BLaER1 (cell line): ENCODE measurements around the gene PHLPP2.

Experiments
- H3K27ac ChIP-seq: shearing (Covaris generic); formaldehyde crosslinking; 2 replicates; pipeline ENCODE4 v1.8.1; 2022
- H3K27me3 ChIP-seq: shearing (Covaris generic); formaldehyde crosslinking; 2 replicates; pipeline ENCODE4 v1.8.1; 2022
- H3K36me3 ChIP-seq: shearing (Covaris generic); formaldehyde crosslinking; 2 replicates; pipeline ENCODE4 v1.8.1; 2022
- H3K4me1 ChIP-seq: shearing (Covaris generic); formaldehyde crosslinking; 2 replicates; pipeline ENCODE4 v1.8.1; 2022
- H3K4me2 ChIP-seq: shearing (Covaris generic); formaldehyde crosslinking; 2 replicates; pipeline ENCODE4 v1.8.1; 2022
- H3K4me3 ChIP-seq: shearing (Covaris generic); formaldehyde crosslinking; 2 replicates; pipeline ENCODE4 v1.8.1; 2022
- H3K9ac ChIP-seq: shearing (Covaris generic); formaldehyde crosslinking; 2 replicates; pipeline ENCODE4 v1.8.1; 2022
- H3K9me3 ChIP-seq: shearing (Covaris generic); formaldehyde crosslinking; 2 replicates; pipeline ENCODE4 v1.8.1; 2022
- H4K20me1 ChIP-seq: shearing (Covaris generic); formaldehyde crosslinking; 2 replicates; pipeline ENCODE4 v1.8.1; 2022
- Cebpa-rat ChIP-seq: shearing (Covaris generic); IDR thresholded peaks from 2 replicates; pipeline ENCODE4 v1.8.1; 2022

Gene PHLPP2, protein sequence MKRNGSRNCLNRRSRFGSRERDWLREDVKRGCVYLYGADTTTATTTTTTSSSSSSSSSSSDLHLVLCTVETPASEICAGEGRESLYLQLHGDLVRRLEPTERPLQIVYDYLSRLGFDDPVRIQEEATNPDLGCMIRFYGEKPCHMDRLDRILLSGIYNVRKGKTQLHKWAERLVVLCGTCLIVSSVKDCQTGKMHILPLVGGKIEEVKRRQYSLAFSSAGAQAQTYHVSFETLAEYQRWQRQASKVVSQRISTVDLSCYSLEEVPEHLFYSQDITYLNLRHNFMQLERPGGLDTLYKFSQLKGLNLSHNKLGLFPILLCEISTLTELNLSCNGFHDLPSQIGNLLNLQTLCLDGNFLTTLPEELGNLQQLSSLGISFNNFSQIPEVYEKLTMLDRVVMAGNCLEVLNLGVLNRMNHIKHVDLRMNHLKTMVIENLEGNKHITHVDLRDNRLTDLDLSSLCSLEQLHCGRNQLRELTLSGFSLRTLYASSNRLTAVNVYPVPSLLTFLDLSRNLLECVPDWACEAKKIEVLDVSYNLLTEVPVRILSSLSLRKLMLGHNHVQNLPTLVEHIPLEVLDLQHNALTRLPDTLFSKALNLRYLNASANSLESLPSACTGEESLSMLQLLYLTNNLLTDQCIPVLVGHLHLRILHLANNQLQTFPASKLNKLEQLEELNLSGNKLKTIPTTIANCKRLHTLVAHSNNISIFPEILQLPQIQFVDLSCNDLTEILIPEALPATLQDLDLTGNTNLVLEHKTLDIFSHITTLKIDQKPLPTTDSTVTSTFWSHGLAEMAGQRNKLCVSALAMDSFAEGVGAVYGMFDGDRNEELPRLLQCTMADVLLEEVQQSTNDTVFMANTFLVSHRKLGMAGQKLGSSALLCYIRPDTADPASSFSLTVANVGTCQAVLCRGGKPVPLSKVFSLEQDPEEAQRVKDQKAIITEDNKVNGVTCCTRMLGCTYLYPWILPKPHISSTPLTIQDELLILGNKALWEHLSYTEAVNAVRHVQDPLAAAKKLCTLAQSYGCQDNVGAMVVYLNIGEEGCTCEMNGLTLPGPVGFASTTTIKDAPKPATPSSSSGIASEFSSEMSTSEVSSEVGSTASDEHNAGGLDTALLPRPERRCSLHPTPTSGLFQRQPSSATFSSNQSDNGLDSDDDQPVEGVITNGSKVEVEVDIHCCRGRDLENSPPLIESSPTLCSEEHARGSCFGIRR (N-terminal part only)

DNA sequence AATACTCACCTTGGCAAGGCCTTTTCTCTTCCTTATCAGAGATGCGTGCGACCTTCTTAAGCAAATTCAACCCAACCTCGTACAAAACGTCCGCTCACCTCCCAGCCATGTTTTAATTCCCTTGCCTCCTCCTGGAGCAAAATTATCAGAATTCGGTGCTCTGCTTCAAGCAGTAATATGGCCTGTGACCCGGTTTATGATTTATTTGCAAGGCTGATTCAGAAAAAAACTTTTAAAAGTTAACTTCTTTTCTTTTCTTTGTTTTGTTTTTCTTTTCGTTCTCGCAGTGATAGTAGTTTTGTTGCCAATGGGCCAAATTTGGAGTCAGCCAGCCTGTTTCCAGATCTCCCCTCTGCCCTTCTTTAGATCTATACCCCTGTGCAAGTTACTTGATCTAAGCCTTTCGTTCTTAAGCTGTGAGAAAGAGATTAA, at the start of gene PHLPP2:
TSS of gene PHLPP2 (minus strand) at position 382 of the 432 bp plus-strand sequence. CDS start 9,906 bp downstream, outside the sequence.
- H3K9ac ChIP-seq: peak within 1 kb of the TSS; percentile 88
- peak within 1 kb of the TSS; percentile 93 for H3K4me3 ChIP-seq
- H3K27ac ChIP-seq: peak within 1 kb of the TSS; percentile 81
- TF ChIP-seq Cebpa-rat: no peak
- H3K27me3 ChIP-seq: peaks cover 14% of the 10 kb centered on the region; the same call in 1 of the 2 replicates
- H3K36me3 ChIP-seq: no peaks in the 10 kb centered on the region
- H3K4me1 ChIP-seq: peaks cover 47% of the 10 kb centered on the region
- H3K9me3 ChIP-seq: no peaks in the 10 kb centered on the region
- H3K4me2 ChIP-seq: peak within 1 kb of the TSS; percentile 97
- H4K20me1 ChIP-seq: peaks cover 37% of the 10 kb centered on the region

GRCh38 chr16:71771571-71771970, 47.1 kb upstream of the PHLPP2 start:
- no peak overlapping the region for H3K4me3 ChIP-seq

DNA sequence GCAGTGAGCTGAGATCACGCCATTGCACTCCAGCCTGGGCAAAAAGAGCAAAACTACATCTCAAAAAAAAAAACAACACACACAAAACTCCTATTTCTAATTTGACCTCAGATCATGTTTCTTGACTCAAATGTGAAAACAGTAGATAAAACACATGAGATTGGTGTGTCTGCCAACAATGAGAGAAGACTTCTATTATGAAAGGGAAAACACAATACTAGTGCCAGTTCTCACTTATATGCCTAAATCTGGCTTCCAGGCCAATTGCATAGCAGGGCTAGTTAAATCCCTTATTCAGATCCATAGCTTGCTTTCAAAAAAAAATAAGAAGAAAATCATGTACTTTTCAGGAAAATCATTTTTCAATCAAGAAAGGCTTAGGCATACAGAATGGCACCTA, 44.7 kb upstream of the PHLPP2 start:
- H3K4me2 ChIP-seq: no peak overlapping the region
- no peaks in the 10 kb centered on the region for H3K27me3 ChIP-seq
- H4K20me1 ChIP-seq: peaks cover 19% of the 10 kb centered on the region
- H3K36me3 ChIP-seq: peaks cover 88% of the 10 kb centered on the region
- H3K4me3 ChIP-seq: no peak overlapping the region
- no peak for TF ChIP-seq Cebpa-rat
- peaks cover 7% of the 10 kb centered on the region for H3K9me3 ChIP-seq
- H3K9ac ChIP-seq: no peak overlapping the region
- H3K4me1 ChIP-seq: no peaks in the 10 kb centered on the region
- no peak overlapping the region for H3K27ac ChIP-seq

More at GRCh38 chr16:71771571-71771970, 47.1 kb upstream of the PHLPP2 start:
- H3K4me1 ChIP-seq: no peaks in the 10 kb centered on the region; the same call in 1 of the 2 replicates
- no peak overlapping the region for H3K4me2 ChIP-seq
- H3K27me3 ChIP-seq: no peaks in the 10 kb centered on the region
- TF ChIP-seq Cebpa-rat: no peak
- peaks cover 19% of the 10 kb centered on the region; the same call in 1 of the 2 replicates for H4K20me1 ChIP-seq
- H3K36me3 ChIP-seq: peaks cover 88% of the 10 kb centered on the region
- no peak overlapping the region for H3K9ac ChIP-seq
- peaks cover 7% of the 10 kb centered on the region for H3K9me3 ChIP-seq
- H3K27ac ChIP-seq: no peak overlapping the region

DNA sequence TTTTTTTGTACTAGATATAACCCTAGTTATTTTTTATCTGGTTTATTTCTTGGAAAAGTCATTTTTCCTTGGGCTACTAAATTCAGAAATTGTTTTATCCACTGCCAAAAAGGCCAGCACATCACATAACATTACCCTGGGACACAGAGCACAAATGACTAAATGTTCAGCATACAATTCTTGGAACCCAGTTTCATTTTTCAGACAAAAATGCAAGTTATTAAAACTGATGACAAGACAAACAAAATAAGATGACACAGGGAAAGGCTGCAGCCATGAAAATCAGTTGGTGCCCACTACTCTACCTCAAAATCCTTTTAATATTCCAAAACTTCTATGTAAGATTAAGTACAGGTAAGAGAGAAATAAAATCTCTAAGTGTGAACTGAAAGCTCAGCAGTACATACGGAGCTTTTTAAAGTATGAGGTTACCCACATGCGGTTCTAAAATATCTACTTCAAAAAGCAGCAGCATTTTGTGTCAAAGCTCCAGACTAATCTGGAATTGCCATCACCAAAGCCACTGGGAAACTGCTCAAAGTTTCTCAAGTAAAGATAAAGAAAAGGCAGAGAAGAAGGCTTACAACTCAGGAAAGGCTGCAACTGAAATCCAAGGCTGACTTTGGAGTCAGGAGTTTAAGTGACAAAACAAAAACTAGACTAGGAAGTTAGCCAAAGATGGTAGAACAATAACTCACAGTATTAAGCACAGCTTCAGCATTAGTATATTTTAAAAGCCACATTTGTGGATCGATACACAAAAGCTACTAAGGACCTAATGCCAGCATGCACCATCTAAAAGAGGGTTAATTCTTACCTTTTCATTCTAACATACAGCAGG, 42.8 kb upstream of the PHLPP2 start:
- peaks cover 7% of the 10 kb centered on the region for H3K9me3 ChIP-seq
- H3K9ac ChIP-seq: no peak overlapping the region
- TF ChIP-seq Cebpa-rat: no peak
- peaks cover 31% of the 10 kb centered on the region for H4K20me1 ChIP-seq
- no peaks in the 10 kb centered on the region for H3K4me1 ChIP-seq
- peaks cover 86% of the 10 kb centered on the region for H3K36me3 ChIP-seq
- H3K4me3 ChIP-seq: no peak overlapping the region
- H3K27ac ChIP-seq: no peak overlapping the region
- no peak overlapping the region for H3K4me2 ChIP-seq
- no peaks in the 10 kb centered on the region for H3K27me3 ChIP-seq

GRCh38 chr16:71762186-71762585, 37.7 kb upstream of the PHLPP2 start:
- H3K27ac ChIP-seq: no peak overlapping the region
- peaks cover 40% of the 10 kb centered on the region for H4K20me1 ChIP-seq
- H3K27me3 ChIP-seq: no peaks in the 10 kb centered on the region
- TF ChIP-seq Cebpa-rat: no peak
- H3K4me2 ChIP-seq: no peak overlapping the region
- H3K9me3 ChIP-seq: no peaks in the 10 kb centered on the region
- H3K9ac ChIP-seq: no peak overlapping the region
- no peaks in the 10 kb centered on the region for H3K4me1 ChIP-seq
- H3K4me3 ChIP-seq: no peak overlapping the region
- peaks cover 87% of the 10 kb centered on the region for H3K36me3 ChIP-seq

GRCh38 chr16:71761097-71761496, 36.6 kb upstream of the PHLPP2 start:
- Histone ChIP-seq H3K4me3 (no peak overlapping the region), H3K4me2 (no peak overlapping the region), H3K9me3 (no peaks in the 10 kb centered on the region), H3K36me3 (peaks cover 96% of the 10 kb centered on the region), H3K27me3 (no peaks in the 10 kb centered on the region), H3K27ac (no peak overlapping the region), H4K20me1 (peaks cover 35% of the 10 kb centered on the region), H3K4me1 (no peaks in the 10 kb centered on the region), H3K9ac (no peak overlapping the region)
- no peak for TF ChIP-seq Cebpa-rat

DNA sequence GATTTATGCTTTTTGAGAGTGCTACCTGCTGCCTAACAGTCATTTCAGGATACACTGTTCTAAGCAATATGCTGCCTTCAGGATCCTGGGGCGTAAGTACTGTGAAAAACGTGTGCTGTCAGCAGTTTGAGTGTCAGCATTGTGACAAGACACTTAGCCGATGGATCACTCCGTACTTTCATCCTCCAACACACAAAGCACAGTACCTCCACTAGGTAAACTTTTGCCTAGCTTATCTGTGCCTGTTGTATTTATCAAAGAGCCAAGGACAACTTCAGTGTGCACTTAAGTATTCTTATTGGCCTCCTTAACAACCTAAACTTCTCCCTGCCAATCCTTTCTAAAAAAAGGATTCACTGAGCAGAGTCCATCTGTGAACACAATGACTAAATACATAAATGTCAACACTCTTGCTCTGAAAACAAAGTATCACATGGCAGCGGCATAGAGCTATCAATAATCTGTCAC, 33.8 kb upstream of the PHLPP2 start:
- no peaks in the 10 kb centered on the region for H3K9me3 ChIP-seq
- peaks cover 99% of the 10 kb centered on the region for H3K36me3 ChIP-seq
- TF ChIP-seq Cebpa-rat: no peak
- no peak overlapping the region for H3K4me2 ChIP-seq
- no peak overlapping the region for H3K4me3 ChIP-seq
- no peak overlapping the region for H3K9ac ChIP-seq
- peaks cover 19% of the 10 kb centered on the region; the same call in 1 of the 2 replicates for H4K20me1 ChIP-seq
- no peak overlapping the region for H3K27ac ChIP-seq
- no peaks in the 10 kb centered on the region for H3K27me3 ChIP-seq
- H3K4me1 ChIP-seq: no peaks in the 10 kb centered on the region

GRCh38 chr16:71754652-71755051, 30.2 kb upstream of the PHLPP2 start:
- Histone ChIP-seq H3K27me3 (no peaks in the 10 kb centered on the region), H3K4me2 (no peak overlapping the region), H4K20me1 (peaks cover 12% of the 10 kb centered on the region; the same call in 1 of the 2 replicates), H3K9ac (no peak overlapping the region), H3K9me3 (no peaks in the 10 kb centered on the region), H3K4me3 (no peak overlapping the region), H3K27ac (no peak overlapping the region), H3K36me3 (peaks cover 86% of the 10 kb centered on the region), H3K4me1 (no peaks in the 10 kb centered on the region)
- no peak for TF ChIP-seq Cebpa-rat
